Stimulated activated effector memory CD8-positive, alpha-beta T cell treated with anti-CD3 and anti-CD28 coated beads, Interleukin-12 subunit alpha, Interleukin-12 subunit beta, amount 100 ng/mL, for 72 hours (primary cell): ENCODE data around the gene ALAS1.

ENCODE experiments used
- ATAC-seq: fragments of 150-1000 bp; cut with Tn5 transposase; 2 replicates; pipeline ENCODE4 v1.10.0; 2021
- DNase-seq, 2 donors: peaks; one replicate each; pipeline ENCODE4 v3.0.0; 2021 to 2022; ENCODE audit warnings: low spot score in 2 of 2
- H3K27ac Mint-ChIP-seq: one replicate; pipeline ENCODE4 v1.8.0; 2022; ENCODE audit warnings: mild to moderate bottlenecking, mixed read lengths
- H3K36me3 Mint-ChIP-seq: one replicate; pipeline ENCODE4 v1.8.0; 2022; ENCODE audit warnings: mild to moderate bottlenecking, mixed read lengths
- H3K4me1 Mint-ChIP-seq: one replicate; pipeline ENCODE4 v1.8.0; 2022; ENCODE audit warnings: mixed read lengths
- H3K4me3 Mint-ChIP-seq: one replicate; pipeline ENCODE4 v1.8.0; 2022; ENCODE audit warnings: mild to moderate bottlenecking, mixed read lengths
- H3K9me3 Mint-ChIP-seq: one replicate; pipeline ENCODE4 v1.8.0; 2022; ENCODE audit warnings: mixed read lengths

Gene ALAS1

GRCh38 chr3:52185837-52186236, 12.1 kb upstream of the ALAS1 start:
- ATAC-seq (no peak), DNase-seq (no peak)
- peaks cover 33% of the 10 kb centered on the region for H3K4me1 Mint-ChIP-seq
- H3K9me3 Mint-ChIP-seq, result no peaks in the 10 kb centered on the region
- peak overlapping the region; percentile 6 for H3K27ac Mint-ChIP-seq
- H3K4me3 Mint-ChIP-seq, result no peak overlapping the region
- H3K36me3 Mint-ChIP-seq, result no peaks in the 10 kb centered on the region

- Mint-ChIP-seq H3K4me3 (no peak overlapping the region), H3K4me1 (peaks cover 26% of the 10 kb centered on the region), H3K27ac (peak overlapping the region; percentile 61), H3K9me3 (no peaks in the 10 kb centered on the region), H3K36me3 (no peaks in the 10 kb centered on the region)
- ATAC-seq, result no peak
- no peak for DNase-seq
Observed at GRCh38 chr3:52186729-52187128, 11.2 kb upstream of the ALAS1 start.

- Mint-ChIP-seq H3K4me1 (peaks cover 14% of the 10 kb centered on the region), H3K4me3 (no peak overlapping the region), H3K36me3 (no peaks in the 10 kb centered on the region), H3K27ac (no peak overlapping the region), H3K9me3 (no peaks in the 10 kb centered on the region)
- no peak for ATAC-seq
- no peak for DNase-seq
Observed at GRCh38 chr3:52188556-52188955, 9.4 kb upstream of the ALAS1 start.

GRCh38 chr3:52190294-52191074, 7.5 kb upstream of the ALAS1 start:
- Mint-ChIP-seq H3K36me3 (no peaks in the 10 kb centered on the region), H3K4me3 (no peak overlapping the region), H3K9me3 (no peaks in the 10 kb centered on the region), H3K4me1 (no peaks in the 10 kb centered on the region), H3K27ac (peak overlapping the region; percentile 67)
- ATAC-seq (no peak), DNase-seq (no peak)

- ATAC-seq (no peak), DNase-seq (no peak)
- H3K36me3 Mint-ChIP-seq, result no peaks in the 10 kb centered on the region
- no peak overlapping the region for H3K4me3 Mint-ChIP-seq
- H3K9me3 Mint-ChIP-seq, result no peaks in the 10 kb centered on the region
- H3K4me1 Mint-ChIP-seq, result peaks cover 10% of the 10 kb centered on the region
- no peak overlapping the region for H3K27ac Mint-ChIP-seq
Observed at GRCh38 chr3:52191663-52192062, 6.3 kb upstream of the ALAS1 start.

- ATAC-seq (no peak), DNase-seq (no peak)
- Mint-ChIP-seq H3K9me3 (no peaks in the 10 kb centered on the region), H3K27ac (no peak overlapping the region), H3K36me3 (peaks cover 9% of the 10 kb centered on the region), H3K4me1 (peaks cover 23% of the 10 kb centered on the region), H3K4me3 (no peak overlapping the region)
Observed at GRCh38 chr3:52193065-52193464, 4.9 kb upstream of the ALAS1 start.

- Mint-ChIP-seq H3K9me3 (no peaks in the 10 kb centered on the region), H3K36me3 (peaks cover 25% of the 10 kb centered on the region), H3K27ac (no peak overlapping the region), H3K4me3 (no peak overlapping the region), H3K4me1 (peaks cover 37% of the 10 kb centered on the region)
- DNase-seq, result no peak
- no peak for ATAC-seq
Observed at GRCh38 chr3:52194485-52195290, 3.3 kb upstream of the ALAS1 start.

GRCh38 chr3:52195291-52195597, 2.7 kb upstream of the ALAS1 start:
- no peaks in the 10 kb centered on the region for H3K9me3 Mint-ChIP-seq
- no peak overlapping the region for H3K4me3 Mint-ChIP-seq
- H3K36me3 Mint-ChIP-seq, result peaks cover 31% of the 10 kb centered on the region
- H3K27ac Mint-ChIP-seq, result no peak overlapping the region
- DNase-seq (no peak), ATAC-seq (no peak)
- H3K4me1 Mint-ChIP-seq, result peaks cover 41% of the 10 kb centered on the region

GRCh38 chr3:52195823-52196331, 2.1 kb upstream of the ALAS1 start:
- ATAC-seq, result no peak
- peaks cover 45% of the 10 kb centered on the region for H3K4me1 Mint-ChIP-seq
- peaks cover 37% of the 10 kb centered on the region for H3K36me3 Mint-ChIP-seq

GRCh38 chr3:52196977-52197376, 983 bp upstream of the ALAS1 start:
- peak overlapping the region; percentile 100 for H3K4me3 Mint-ChIP-seq
- peaks cover 56% of the 10 kb centered on the region for H3K4me1 Mint-ChIP-seq
- no peaks in the 10 kb centered on the region for H3K9me3 Mint-ChIP-seq
- peak overlapping the region; percentile 99 for H3K27ac Mint-ChIP-seq
- DNase-seq (no peak), ATAC-seq (no peak)
- H3K36me3 Mint-ChIP-seq, result peaks cover 48% of the 10 kb centered on the region

More at GRCh38 chr3:52195823-52196331, 2.1 kb upstream of the ALAS1 start:
- Mint-ChIP-seq H3K9me3 (no peaks in the 10 kb centered on the region), H3K27ac (peak overlapping the region; percentile 71), H3K4me3 (no peak overlapping the region)
- DNase-seq, result no peak

GRCh38 chr3:52197499-52197841, 490 bp upstream of the ALAS1 start:
- Mint-ChIP-seq H3K27ac (peak overlapping the region; percentile 99), H3K4me3 (peak overlapping the region; percentile 100), H3K4me1 (peaks cover 61% of the 10 kb centered on the region), H3K9me3 (no peaks in the 10 kb centered on the region), H3K36me3 (peaks cover 53% of the 10 kb centered on the region)
- no peak for DNase-seq
- ATAC-seq, result peak; percentile 4

GRCh38 chr3:52198643-52199608, 966 bp downstream of the ALAS1 start:
- peaks cover 72% of the 10 kb centered on the region for H3K4me1 Mint-ChIP-seq

GRCh38 chr3:52200981-52201679, 3.2 kb downstream of the ALAS1 start:
- no peaks in the 10 kb centered on the region for H3K9me3 Mint-ChIP-seq
- DNase-seq (no peak), ATAC-seq (no peak)
- H3K4me3 Mint-ChIP-seq, result no peak overlapping the region
- peaks cover 82% of the 10 kb centered on the region for H3K4me1 Mint-ChIP-seq
- peaks cover 89% of the 10 kb centered on the region for H3K36me3 Mint-ChIP-seq
- peak overlapping the region; percentile 72 for H3K27ac Mint-ChIP-seq

More at GRCh38 chr3:52198643-52199608, 966 bp downstream of the ALAS1 start:
- H3K36me3 Mint-ChIP-seq, result peaks cover 67% of the 10 kb centered on the region
- H3K27ac Mint-ChIP-seq, result peak overlapping the region; percentile 99
- H3K4me3 Mint-ChIP-seq, result peak overlapping the region; percentile 100
- no peaks in the 10 kb centered on the region for H3K9me3 Mint-ChIP-seq
- ATAC-seq (no peak), DNase-seq (no peak)

GRCh38 chr3:52202384-52203077, 4.6 kb downstream of the ALAS1 start:
- Mint-ChIP-seq H3K36me3 (peaks cover 100% of the 10 kb centered on the region), H3K4me1 (peaks cover 68% of the 10 kb centered on the region)

More at GRCh38 chr3:52202384-52203077, 4.6 kb downstream of the ALAS1 start:
- Mint-ChIP-seq H3K9me3 (no peaks in the 10 kb centered on the region), H3K27ac (peak overlapping the region; percentile 72), H3K4me3 (no peak overlapping the region)
- ATAC-seq (no peak), DNase-seq (no peak)
